Lung (tissue), 12 donors: ENCODE results near the gene DCDC2B. TPM values are rescaled to one million over a fixed set of nuclear protein-coding genes. Genes with fewer than 3 reads are reported as not detected.

Source experiments
- ATAC-seq: fragments of 200-7000 bp; cut with Tn5 transposase; one replicate; pipeline ENCODE4 v1.9.1; 2020; ENCODE audit warnings: moderate number of reproducible peaks; ENCODE audit not compliant: insufficient read depth, low FRiP score
- DNase-seq, 3 donors: peaks; one replicate each; pipeline ENCODE4 v3.0.0-alpha.2; 2013 to 2017
- H3K27ac ChIP-seq, 2 donors: one replicate each; pipeline ENCODE4 v1.5.1; 2013; ENCODE audit warnings: mild to moderate bottlenecking in 2 of 2, moderate library complexity in 2 of 2, control low read depth in 1 of 2, inconsistent platforms in 1 of 2, low read depth in 1 of 2, low read length in 1 of 2
- H3K27me3 ChIP-seq, 3 donors: one replicate each; pipeline ENCODE4 v1.5.1; 2013; ENCODE audit warnings: low read length in 2 of 3; ENCODE audit not compliant: control insufficient read depth in 3 of 3, insufficient read depth in 3 of 3
- H3K36me3 ChIP-seq, 4 donors: one replicate each; pipeline ENCODE4 v1.5.1; 2013; ENCODE audit warnings: low read length in 4 of 4, mild to moderate bottlenecking in 1 of 4, moderate library complexity in 1 of 4; ENCODE audit not compliant: control insufficient read depth in 4 of 4, insufficient read depth in 4 of 4
- H3K4me1 ChIP-seq, 5 donors: one replicate each; pipeline ENCODE4 v1.5.1; 2013; ENCODE audit warnings: low read length in 5 of 5, mild to moderate bottlenecking in 2 of 5, moderate library complexity in 1 of 5; ENCODE audit not compliant: control insufficient read depth in 5 of 5, insufficient read depth in 5 of 5
- H3K4me3 ChIP-seq: one replicate; pipeline ENCODE4 v1.5.1; 2013; ENCODE audit warnings: mild to moderate bottlenecking, control low read depth, moderate library complexity
- H3K9ac ChIP-seq, 2 donors: one replicate each; pipeline ENCODE4 v1.5.1; 2013; ENCODE audit warnings: low read length in 2 of 2, control low read depth in 1 of 2; ENCODE audit not compliant: insufficient read depth in 1 of 2
- H3K9me3 ChIP-seq, 4 donors: one replicate each; pipeline ENCODE4 v1.5.1; 2013; ENCODE audit warnings: low read length in 3 of 4, mild to moderate bottlenecking in 1 of 4, moderate library complexity in 1 of 4; ENCODE audit not compliant: control insufficient read depth in 4 of 4, insufficient read depth in 3 of 4
- WGBS, 2 donors: extraction: QIAGEN DNeasy Blood & Tissue Kit; methylation state at CpG; one replicate each; pipeline ENCODE4 v1.1.7; 2013; 5-methylcytosine and 5-hydroxymethylcytosine counted together
- polyA plus RNA-seq, 2 donors: library from polyadenylated mRNA; stranded (reverse); fragments of 200-250 nt; gene quantifications; one replicate each; pipeline ENCODE4 v1.2.1, GENCODE V29; 2013
- total RNA-seq, 2 donors: library from RNA; depleted of rRNA in 1 of 2; stranded (reverse); fragments of >200 nt in 1 of 2; gene quantifications; one replicate each; pipeline ENCODE4 v1.2.1, GENCODE V29; 2014 to 2021
- TF ChIP-seq, protein P1 (sequence below): IDR thresholded peaks from 2 replicates; pipeline ENCODE4 v1.5.1; 2012; ENCODE audit warnings: mild to moderate bottlenecking; ENCODE audit errors: control extremely low read depth, extremely low read depth
- donor health status: control.
- donor health status: control.
- donor health status: Bipolar disorder and iron deficiency.
- donor health status: healthy.
- donor health status: DM: yes; HTN: yes; CAD: no.

The DCDC2B gene
- total and polyA plus RNA-seq, 4 donors: 3.5 to 10.0 (median 5.8) TPM

DNA sequence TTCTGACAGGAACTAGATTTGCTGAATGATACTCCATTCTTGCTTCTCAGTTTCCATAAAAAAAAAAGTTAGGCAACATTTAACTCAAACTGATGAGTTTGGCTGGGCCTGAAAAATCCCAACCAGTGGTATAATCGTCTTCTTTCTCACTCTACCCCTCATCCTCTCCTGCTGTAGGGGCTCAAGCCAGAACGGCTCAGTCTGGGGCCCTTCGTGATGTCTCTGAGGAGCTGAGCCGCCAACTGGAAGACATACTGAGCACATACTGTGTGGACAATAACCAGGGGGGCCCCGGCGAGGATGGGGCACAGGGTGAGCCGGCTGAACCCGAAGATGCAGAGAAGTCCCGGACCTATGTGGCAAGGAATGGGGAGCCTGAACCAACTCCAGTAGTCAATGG lies 27.8 kb upstream of the DCDC2B start:
- peaks cover 4 to 20% (median 17%) of the 10 kb centered on the region in 4 donors for H3K36me3 ChIP-seq
- H3K4me3 ChIP-seq: no peak overlapping the region
- WGBS, 2 donors: 79 to 81% methylated on average over 9 of the region's 9 CpGs
- H3K9ac ChIP-seq: peak overlapping the region; percentile 69 to 82
- ATAC-seq (no peak), DNase-seq (no peak)
- H3K4me1 ChIP-seq: peaks cover 2 to 23% (median 12%) of the 10 kb centered on the region in 5 donors
- H3K27ac ChIP-seq: peak overlapping the region in 1 of 2 donors; percentile 6
- no peaks in the 10 kb centered on the region for H3K9me3 ChIP-seq
- TF ChIP-seq, protein P1, sequence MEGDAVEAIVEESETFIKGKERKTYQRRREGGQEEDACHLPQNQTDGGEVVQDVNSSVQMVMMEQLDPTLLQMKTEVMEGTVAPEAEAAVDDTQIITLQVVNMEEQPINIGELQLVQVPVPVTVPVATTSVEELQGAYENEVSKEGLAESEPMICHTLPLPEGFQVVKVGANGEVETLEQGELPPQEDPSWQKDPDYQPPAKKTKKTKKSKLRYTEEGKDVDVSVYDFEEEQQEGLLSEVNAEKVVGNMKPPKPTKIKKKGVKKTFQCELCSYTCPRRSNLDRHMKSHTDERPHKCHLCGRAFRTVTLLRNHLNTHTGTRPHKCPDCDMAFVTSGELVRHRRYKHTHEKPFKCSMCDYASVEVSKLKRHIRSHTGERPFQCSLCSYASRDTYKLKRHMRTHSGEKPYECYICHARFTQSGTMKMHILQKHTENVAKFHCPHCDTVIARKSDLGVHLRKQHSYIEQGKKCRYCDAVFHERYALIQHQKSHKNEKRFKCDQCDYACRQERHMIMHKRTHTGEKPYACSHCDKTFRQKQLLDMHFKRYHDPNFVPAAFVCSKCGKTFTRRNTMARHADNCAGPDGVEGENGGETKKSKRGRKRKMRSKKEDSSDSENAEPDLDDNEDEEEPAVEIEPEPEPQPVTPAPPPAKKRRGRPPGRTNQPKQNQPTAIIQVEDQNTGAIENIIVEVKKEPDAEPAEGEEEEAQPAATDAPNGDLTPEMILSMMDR: no peak
- H3K27me3 ChIP-seq: no peaks in the 10 kb centered on the region

DNA sequence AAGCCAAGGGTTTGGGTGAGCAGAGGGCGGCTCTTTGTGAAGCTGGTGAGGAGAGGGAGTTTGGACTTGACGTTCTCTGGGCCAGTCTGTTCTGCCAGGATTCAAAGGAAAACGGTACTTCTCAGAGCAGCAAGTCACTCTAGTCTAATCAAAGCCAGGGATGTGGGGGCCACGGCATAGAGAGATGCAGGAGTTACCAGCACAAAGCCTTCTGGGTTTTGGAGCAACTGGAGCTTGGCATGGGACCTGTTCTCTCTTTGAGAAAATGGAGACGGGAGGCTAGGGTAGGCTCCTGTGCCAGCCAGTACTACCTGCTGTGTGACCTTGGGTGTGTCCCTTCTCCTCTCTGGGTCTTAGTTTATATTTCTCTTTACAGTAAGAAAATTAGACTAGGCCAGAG lies 27.3 kb upstream of the DCDC2B start:
- no peak overlapping the region for H3K27ac ChIP-seq
- H3K9ac ChIP-seq: no peak overlapping the region
- ATAC-seq (no peak), DNase-seq (no peak)
- TF ChIP-seq, protein P1: no peak
- peaks cover 2 to 23% (median 12%) of the 10 kb centered on the region in 5 donors for H3K4me1 ChIP-seq
- no peaks in the 10 kb centered on the region for H3K27me3 ChIP-seq
- no peak overlapping the region for H3K4me3 ChIP-seq
- H3K36me3 ChIP-seq: peaks cover 4 to 25% (median 19%) of the 10 kb centered on the region in 4 donors
- no peaks in the 10 kb centered on the region for H3K9me3 ChIP-seq
- WGBS, 2 donors: 85 to 92% methylated on average over 5 of the region's 5 CpGs

DNA sequence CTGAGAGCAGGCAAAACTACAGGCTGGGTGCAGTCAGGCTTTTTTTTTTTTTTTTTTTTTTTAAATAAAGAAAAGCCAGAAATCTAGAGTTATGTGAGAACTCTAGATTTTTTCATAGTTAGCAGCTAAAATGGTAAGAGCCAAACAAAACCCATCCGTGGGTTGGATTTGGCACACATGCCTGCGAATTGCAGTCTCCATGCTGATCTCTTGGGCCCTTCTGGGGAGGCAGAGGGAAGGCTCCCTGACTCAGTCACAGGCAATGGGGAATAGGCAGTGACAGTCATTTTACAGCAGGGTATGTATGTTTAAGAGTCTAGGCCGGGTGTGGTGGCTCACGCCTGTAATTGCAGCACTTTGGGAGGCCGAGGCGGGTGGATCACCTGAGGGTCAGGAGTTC lies 26.8 kb upstream of the DCDC2B start:
- H3K27ac ChIP-seq: no peak overlapping the region
- H3K4me3 ChIP-seq: no peak overlapping the region
- 92 to 95% methylated on average over 6 of the region's 6 CpGs for WGBS, 2 donors
- H3K9me3 ChIP-seq: no peaks in the 10 kb centered on the region
- H3K9ac ChIP-seq: no peak overlapping the region
- H3K4me1 ChIP-seq: peaks cover 2 to 23% (median 12%) of the 10 kb centered on the region in 5 donors
- ATAC-seq (no peak), DNase-seq (no peak)
- H3K36me3 ChIP-seq: peaks cover 4 to 28% (median 20%) of the 10 kb centered on the region in 4 donors
- TF ChIP-seq, protein P1: no peak
- H3K27me3 ChIP-seq: no peaks in the 10 kb centered on the region

DNA sequence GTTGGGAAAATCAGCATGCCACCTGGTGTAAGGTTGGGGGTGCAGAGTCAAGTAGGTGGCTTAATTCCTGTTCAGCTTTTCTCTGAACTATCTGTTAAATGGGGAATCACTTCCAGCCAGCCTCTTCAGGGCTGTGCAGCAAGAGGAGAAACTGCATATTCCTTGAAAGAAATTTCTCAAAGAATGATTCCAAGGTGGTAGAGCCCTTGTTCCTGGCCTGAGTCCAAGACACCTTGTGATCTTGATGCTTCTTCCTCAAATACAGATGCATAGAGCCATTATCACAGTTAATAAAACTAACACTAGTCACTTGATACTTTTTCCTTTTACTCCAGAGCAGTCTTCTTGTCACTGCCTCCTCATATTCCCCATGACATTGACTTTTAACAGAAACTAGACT lies 24.2 kb upstream of the DCDC2B start:
- TF ChIP-seq, protein P1: no peak
- Histone ChIP-seq H3K9ac (no peak overlapping the region), H3K36me3 (peaks cover 12 to 49% (median 39%) of the 10 kb centered on the region in 4 donors), H3K9me3 (no peaks in the 10 kb centered on the region), H3K27ac (no peak overlapping the region), H3K4me3 (no peak overlapping the region), H3K4me1 (peaks cover 0 to 21% (median 12%) of the 10 kb centered on the region in 5 donors), H3K27me3 (no peaks in the 10 kb centered on the region)
- DNase-seq: no peak
- ATAC-seq: no peak
